Hematopoietic multipotent progenitor cell treated with erythropoietin and hydrocortisone succinate and interleukin-3 and kit ligand, for 17 days (in vitro differentiated cells): ENCODE results near the gene SLC4A9.
"Not testable (repeated sequence)": the region's sequence is repeated elsewhere in the genome, so short reads cannot be mapped to it uniquely, and the experiment has no call there.

ENCODE experiments used
- DNase-seq: peaks from one replicate; pipeline ENCODE4 v3.0.0-alpha.2; 2015; ENCODE audit warnings: low spot score

SLC4A9 gene

DNA sequence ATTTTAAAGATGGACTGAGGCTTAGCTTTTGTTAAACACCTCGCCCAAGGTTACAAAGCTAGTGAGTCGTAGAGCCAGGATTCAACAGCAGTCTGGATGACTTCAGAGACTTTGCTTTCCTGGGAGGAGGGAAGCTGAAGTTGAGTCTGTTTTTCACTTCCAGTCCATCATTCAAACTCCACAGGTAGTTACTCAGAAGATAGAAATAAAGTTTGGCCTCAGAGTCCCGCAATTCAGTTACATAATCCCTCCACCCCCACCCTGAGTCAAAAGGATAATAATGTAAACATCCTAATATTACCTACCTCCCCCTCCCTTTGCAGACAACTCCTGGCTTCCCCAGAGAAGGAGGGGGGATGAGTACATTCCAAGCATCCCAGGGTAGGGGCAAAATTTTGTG lies 21.7 kb upstream of the SLC4A9 start:
- DNase-seq, result no peak

- DNase-seq, result no peak
Measured at GRCh38 chr5:140338908-140339307, 21.1 kb upstream of the SLC4A9 start.

- no peak for DNase-seq
Measured at GRCh38 chr5:140339636-140340035, 20.4 kb upstream of the SLC4A9 start.

DNA sequence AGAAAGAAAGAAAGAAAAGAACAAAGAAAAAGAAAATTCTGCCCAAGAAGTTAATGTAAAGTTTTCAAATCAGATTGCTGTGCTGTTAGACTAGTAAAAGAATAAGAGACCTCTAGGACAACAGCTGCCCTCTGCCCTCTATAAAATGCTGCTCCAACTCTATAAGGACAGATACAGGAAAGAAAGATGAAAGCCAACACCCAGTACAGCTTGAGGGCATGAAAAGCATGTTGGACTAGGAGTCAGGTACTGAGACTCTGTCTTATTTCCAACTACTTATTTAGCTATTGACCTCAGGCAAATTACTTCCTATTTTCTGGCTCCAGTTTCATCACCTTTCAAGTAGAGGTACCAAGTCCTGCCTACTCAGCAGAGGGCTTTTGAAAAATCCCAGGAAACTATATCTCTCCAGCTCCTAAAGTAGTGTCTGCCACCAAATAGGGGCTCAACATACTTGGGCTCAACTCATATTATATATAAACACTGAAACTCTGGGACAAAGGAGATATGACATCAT lies 19.3 kb upstream of the SLC4A9 start:
- DNase-seq, result no peak

GRCh38 chr5:140341591-140341990 lies 18.4 kb upstream of the SLC4A9 start:
- no peak for DNase-seq

DNA sequence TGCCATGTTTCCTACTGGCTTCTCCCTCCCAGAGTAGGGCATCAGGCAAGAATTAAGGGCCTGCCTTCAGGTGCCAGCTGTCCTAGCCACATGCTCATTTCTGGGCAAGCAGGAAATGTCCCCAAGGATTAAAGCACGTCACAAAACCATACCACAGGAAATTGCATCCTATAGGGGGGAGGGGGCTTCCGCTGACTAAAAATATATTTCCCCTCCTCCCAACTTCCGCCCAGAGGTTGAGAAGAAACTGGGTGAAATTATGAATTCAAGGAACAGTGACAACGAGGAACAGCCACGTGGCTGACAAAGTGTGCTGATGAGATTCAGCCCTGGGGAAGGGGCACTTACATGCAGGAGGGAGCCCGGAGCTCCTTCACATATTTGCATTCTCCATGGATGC lies 17.7 kb upstream of the SLC4A9 start:
- DNase-seq, result no peak

GRCh38 chr5:140342896-140343295 lies 17.1 kb upstream of the SLC4A9 start:
- DNase-seq, result no peak

GRCh38 chr5:140343849-140344248 lies 16.1 kb upstream of the SLC4A9 start:
- not testable (repeated sequence) for DNase-seq

DNA sequence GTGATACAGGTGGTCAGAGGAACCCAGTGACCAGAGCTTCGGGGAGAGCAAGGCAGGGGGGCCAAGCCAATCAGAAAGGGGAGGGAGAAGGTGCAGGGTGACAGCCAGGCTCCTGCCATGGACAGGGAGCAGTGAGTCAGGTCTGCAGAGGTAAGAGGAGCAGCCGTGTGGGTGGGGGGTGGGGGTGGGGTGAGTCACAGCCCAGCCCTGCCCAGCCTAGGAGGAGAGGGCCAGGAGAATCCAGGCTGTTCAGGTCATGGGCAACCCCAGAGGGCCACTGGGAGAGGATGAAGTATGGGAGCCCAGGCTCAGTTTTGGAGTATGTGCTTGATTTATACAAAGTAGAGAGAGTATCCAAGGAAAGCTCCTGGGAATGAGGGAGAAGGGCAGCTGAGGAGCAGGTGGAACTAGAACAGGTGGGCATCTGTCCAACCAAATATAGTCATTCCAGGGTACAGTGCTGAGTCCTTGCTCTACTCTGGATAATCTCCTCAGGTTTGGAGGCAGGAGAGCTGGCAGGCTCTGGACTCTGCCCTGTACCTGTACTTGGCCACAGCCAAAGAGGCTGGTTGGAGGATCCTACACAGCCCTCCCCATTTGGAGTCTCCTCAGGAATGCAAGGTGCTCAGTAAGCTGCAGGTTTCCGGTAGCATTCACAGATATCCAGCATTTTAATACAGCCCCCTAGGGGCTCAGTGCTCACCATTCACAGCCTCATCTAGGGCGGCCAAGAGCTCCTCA lies 15.1 kb upstream of the SLC4A9 start:
- DNase-seq, result no peak

- no peak for DNase-seq
Measured at GRCh38 chr5:140345919-140346347, 14.1 kb upstream of the SLC4A9 start.

GRCh38 chr5:140346348-140347221 lies 13.4 kb upstream of the SLC4A9 start, which contains the start of gene HBEGF:
Gene HBEGF, minus strand, starts transcription at chr5:140346603. Its CDS starts 275 bp downstream, at chr5:140346328.
- DNase-seq, result peak; percentile 46

GRCh38 chr5:140347360-140347759 lies 12.6 kb upstream of the SLC4A9 start:
- no peak for DNase-seq

DNA sequence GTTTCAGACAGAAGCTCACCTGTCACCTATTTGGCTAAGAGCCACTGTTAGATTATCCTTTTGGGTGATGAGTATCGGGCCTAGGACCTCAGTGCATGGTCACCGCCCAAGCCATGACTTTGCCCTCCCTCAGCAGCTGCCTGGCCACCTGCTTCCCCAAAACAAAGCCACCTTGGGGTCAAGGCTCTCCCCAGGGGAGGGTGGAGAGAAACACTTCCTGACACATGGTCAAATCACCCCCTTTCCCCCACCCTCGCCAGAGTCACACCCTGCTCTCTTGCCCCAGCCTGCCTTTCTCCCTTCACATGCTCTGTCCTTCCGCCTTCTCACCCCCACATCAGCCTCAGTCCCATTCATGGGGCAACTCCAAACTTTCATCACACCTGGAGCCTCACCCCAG lies 11.9 kb upstream of the SLC4A9 start:
- DNase-seq, result no peak

DNA sequence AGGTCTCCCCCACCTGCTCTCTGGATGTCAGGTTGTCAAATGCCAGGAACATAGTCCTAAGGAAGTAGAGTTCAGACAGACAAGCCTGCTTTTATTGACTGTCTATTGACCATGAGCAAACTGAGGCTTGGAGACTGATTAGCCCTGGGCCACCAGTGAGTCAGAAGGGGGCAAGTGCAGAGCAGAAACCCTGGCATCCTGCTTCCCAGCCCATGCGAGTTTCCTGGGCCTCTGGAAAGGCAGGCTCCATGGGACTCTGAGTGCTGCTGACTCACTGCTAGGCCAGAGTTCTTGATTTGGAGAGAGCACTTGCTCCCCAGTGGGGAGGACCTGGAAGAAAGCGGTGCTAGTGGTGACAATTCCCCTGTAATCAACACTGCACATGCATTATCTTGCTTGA lies 10.8 kb upstream of the SLC4A9 start:
- DNase-seq, result no peak

DNA sequence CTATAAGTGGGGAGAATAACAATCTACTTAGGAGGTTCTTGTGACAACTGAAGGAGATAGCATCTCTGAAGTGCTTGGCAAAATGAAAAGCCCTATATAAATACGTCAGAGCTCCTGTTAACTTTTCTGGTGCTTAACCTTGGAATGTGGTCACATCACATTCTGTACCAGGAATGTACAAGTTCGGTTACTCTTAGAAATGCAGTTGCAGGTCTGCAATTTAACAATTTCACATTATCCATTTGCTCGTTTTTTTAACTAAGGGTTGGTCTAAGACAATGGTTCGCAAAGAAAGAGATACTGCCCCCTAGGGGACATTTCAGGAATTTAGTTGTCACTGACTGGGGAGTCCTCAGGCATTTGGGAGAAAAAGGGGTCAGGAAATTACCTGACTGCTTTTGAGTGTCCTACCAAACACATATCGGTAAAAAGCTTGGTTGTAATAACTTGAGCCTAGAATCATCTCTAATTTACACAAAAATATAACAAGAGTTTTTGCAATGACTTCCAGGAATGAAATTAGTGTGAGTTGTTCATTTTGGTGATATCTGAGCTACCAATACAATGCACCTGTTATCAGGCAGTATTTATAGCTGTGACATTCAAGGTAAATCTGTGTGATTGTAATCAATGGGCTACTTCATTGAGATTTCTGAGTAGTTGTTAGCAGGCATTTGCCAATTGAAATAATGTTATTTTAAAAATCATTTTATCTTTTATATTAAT lies 8.2 kb upstream of the SLC4A9 start:
- peak; percentile 83 for DNase-seq

- no peak for DNase-seq
Measured at GRCh38 chr5:140355546-140355945, 4.4 kb upstream of the SLC4A9 start.

DNA sequence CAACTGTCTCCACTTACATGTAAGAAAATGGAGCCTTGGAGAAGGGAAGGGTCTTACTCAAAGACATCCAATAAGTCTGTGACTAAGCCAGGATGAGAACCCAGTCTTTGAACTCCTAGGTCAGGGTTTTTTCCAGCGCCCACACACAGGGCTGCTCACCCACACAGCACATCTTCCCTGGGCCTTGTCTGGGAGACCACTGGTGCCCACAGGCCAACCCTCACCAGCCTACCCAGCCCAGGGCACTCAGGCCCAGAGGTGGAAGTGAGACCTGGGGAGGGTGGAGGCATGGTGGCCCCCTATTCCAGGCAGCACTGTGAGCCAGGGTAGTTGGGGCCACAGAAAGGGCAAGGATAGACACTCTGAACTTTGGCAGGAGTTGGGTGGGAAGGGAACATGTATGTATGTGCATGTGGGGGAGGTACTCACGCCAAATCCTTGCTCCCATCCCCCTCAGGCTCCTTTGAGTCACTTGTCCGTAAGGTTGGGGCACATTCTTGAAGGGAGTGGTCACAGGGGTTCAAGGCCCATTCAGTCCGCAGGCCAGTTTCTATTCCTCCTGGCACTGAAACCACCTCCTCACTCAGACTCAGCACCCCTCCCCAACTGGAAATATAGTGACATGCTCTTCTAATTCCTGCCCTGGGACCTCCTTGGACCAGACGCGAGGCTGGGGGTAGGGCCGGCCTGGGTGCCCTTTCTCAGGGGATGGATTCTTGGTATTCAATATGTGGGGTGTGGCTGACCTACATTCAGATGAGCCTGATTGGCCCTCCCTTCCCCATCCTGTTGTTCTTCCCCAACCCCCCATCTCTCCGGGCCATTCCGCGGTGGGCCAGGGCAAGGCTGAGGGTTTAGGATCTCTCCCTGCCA lies 2.9 kb upstream of the SLC4A9 start:
- DNase-seq, result no peak

- peak; percentile 68 for DNase-seq
Measured at GRCh38 chr5:140357726-140358093, 2.3 kb upstream of the SLC4A9 start.

GRCh38 chr5:140358738-140359310 lies 1.2 kb upstream of the SLC4A9 start:
- DNase-seq, result no peak

GRCh38 chr5:140360681-140361479 lies 886 bp downstream of the SLC4A9 start:
- no peak for DNase-seq
